ENCODE results near the gene GIMAP5.
A peak's percentile ranks its signal among the peaks of the same experiment; 100 is the strongest.
"Not testable (repeated sequence)": the region's sequence is repeated elsewhere in the genome, so short reads cannot be mapped to it uniquely, and the experiment has no call there.

Gene GIMAP5

GRCh38 chr7:150774131-150774530, 36.9 kb downstream of the GIMAP5 start:
- DNase-seq (ENCODE audit: low spot score) = not testable (repeated sequence)

DNA sequence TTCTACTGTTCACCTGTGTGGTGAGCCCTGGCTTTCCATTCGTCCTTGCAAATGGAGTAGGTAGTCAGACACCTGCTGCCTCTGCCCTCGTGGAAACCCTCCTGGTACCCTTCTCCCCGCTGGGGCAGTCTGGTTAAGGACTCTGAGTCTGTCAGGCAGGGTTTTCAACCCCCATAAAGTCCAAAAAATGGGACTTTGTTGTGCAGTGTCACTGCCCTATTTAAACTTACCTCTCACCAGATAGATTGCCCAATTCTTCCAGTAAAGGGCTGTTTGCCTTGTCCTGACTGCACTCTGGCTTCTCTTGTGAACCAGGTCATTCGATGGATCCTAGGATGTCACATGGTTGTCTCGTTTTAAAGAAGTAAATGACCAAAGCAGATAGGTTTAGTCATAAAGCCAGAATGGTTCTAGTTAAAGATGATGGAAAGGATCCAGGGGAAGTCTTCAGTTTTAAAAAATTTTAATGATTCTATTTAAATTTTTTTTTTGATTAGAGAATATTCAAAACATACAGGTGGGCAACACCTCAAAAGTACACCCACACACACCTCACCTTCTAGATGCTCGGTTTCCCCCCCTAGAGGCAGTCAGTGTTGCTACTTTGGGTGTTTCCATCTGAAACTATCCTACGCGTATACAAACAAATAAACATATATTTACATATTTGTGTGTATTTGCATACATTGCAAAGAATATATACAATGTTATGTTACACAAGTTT, 41.0 kb downstream of the GIMAP5 start:
- DNase-seq (ENCODE audit: low spot score) = no peak

- DNase-seq (ENCODE audit: low spot score) = no peak
Observed at GRCh38 chr7:150778738-150779301, 41.6 kb downstream of the GIMAP5 start.

DNA sequence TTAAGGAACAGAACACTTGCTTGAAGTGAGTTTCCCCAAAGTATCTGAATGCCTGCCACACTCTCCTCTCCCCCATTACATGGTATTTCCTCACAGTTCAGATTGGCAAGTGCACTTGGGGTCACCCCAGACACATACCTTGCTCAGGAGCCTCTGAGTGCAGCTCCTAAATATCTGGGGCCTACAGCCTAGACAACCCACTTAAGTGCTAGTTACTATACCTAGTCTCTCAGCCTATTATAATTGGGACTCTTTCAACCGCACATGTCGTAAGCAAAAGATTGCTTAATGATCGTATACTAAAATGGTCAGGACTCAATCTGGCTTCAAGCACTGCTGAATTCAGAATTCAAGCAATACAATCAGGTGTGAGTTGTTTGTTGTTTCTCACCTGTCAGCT, 43.1 kb downstream of the GIMAP5 start:
- DNase-seq (ENCODE audit: low spot score) = no peak

GRCh38 chr7:150781103-150781502, 43.9 kb downstream of the GIMAP5 start:
- no peak for DNase-seq (ENCODE audit: low spot score)

- no peak for DNase-seq (ENCODE audit: low spot score)
Observed at GRCh38 chr7:150781961-150782360, 44.7 kb downstream of the GIMAP5 start.

DNA sequence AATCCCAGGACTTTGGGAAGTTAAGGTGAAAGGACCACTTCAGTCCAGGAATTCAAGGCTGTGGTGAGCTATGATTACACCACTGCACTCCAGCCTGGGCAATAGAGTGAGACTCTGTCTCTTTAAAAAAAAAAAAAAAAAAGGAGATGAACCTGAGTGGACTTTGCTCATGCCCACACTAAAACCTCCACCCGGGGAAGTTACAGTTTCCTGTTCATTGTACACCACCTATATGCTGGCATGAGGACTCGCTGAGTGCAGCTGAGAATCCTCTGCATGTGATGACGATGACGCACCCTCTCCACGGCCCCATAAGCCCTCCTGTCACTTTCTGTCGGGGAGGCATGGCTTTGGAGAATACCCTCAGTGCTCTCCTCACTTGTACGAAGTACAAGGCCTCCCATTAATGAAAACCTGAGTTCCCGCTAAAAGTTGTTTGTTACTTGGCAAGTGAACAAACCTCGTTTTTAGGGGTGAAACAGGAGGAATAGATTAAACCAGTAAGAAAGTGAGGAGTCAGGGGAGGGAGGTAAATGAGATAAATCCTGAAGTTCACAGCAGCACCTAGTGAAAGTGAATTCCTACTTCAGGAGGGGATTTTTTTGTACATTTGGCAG, 47.0 kb downstream of the GIMAP5 start:
- peak; percentile 67 for DNase-seq (ENCODE audit: low spot score)

DNA sequence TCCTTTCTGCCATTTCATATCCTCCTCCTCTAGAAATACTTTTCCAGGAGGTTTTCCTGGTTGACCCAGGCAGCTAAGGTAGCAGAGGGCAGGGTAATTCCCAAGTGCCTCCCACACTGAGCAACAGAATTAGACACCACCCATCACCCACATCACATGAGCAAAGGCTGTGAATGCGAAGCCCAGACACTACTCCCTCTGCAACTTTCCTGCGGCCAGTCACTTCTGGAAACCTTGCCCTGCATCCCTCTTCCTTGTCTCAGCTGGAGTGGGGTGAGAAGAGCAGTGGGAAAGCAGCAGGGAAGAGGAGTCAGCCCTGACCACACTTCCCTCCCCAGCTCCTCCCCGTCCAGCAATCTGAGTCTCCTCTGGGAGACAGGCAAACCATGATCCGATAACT, 47.7 kb downstream of the GIMAP5 start:
- DNase-seq (ENCODE audit: low spot score) = no peak

GRCh38 chr7:150787321-150788281, 50.4 kb downstream of the GIMAP5 start:
- no peak for DNase-seq (ENCODE audit: low spot score)

GRCh38 chr7:150788474-150789269, 51.5 kb downstream of the GIMAP5 start:
- no peak for DNase-seq (ENCODE audit: low spot score)

DNA sequence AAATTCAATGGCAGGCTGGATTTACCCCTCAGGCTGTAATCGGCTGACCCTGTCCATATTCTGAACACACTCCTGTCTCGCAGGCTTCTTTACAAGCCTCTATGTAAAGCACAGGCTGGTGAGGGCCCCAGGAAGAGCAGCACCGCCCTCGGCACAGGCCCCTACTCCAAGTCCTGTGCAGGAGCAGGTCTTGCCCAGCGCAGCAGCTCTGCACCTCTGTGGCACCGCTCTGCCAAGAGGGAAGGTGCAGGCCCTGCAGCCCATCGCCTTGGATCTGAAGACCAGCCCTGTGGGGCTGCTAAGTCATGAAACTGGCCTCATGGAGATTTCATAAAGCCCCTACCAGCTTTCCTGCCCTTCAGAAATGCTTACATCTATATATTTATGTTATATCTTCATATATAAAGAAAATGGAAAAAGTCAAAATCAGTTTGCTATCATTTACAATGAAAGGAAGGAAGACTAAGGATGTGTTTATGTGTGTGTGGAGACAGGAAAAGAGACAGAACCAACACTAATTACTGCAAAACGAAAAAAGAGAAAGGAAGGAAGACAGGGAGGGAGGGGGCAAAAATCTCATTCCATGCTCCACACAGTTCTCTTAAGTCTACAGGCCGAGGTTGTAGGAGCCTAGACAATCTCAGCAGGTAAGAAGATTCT, 53.3 kb downstream of the GIMAP5 start:
- no peak for DNase-seq (ENCODE audit: low spot score)

GRCh38 chr7:150791304-150791703, 54.1 kb downstream of the GIMAP5 start:
- DNase-seq (ENCODE audit: low spot score) = no peak

DNA sequence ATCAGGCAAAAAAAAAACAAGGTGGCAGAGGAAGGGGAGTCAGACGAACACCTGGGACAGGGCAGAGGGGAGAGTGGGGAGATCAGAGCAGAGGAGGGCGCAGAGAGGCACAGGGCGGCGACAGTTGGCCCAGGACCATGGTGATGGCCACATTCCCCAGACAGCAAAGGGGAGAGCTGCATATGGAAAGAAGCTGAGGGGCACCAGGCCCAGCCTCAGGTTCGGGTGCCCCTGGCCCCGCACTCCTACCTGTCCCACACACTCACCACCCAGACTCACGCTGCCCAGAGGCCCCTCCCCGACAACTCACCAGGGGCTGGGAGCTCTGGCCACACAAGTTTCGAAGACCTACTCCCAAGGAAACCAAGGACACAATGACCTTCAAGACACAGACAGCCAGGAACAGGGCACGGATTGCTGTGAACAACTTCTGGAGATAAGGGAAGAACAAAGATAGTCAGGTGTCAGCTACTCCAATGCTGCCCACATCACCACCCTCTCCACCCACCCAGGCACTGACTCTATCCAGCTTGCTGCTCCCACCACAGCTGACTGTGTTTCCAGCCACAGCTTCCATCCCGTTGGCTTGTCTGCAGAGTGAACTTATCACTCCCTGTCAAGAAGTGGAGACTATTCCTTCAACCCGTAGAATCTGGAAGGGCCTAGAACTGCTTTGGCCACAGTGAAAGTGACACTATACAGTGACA, 54.7 kb downstream of the GIMAP5 start:
- no peak for DNase-seq (ENCODE audit: low spot score)

All from HuH-7 (cell line).